GM18505 (cell line): ENCODE data around the gene TRIAP1.

ENCODE experiments used
- ATAC-seq: cut with Tn5 transposase; IDR thresholded peaks from one replicate; pipeline ENCODE4 v1.9.1; 2021; ENCODE audit not compliant: unreplicated experiment
- POLR2A ChIP-seq: IDR thresholded peaks from 4 replicates; pipeline ENCODE4 v1.6.1; 2011; ENCODE audit warnings: borderline replicate concordance; ENCODE audit not compliant: insufficient read depth, insufficient read length; ENCODE audit errors: extremely low read depth

The TRIAP1 gene

GRCh38 chr12:120397824-120398540 is 48.2 kb downstream of the TRIAP1 start:
- ATAC-seq: no peak
- no peak for TF ChIP-seq POLR2A

GRCh38 chr12:120394483-120395367 is 51.5 kb downstream of the TRIAP1 start:
- no peak for TF ChIP-seq POLR2A
- no peak for ATAC-seq
